Pulmonary artery endothelial cell (primary cell): ENCODE results near the gene PCDHGA5. TPM values are rescaled to one million over a fixed set of nuclear protein-coding genes. Genes with fewer than 3 reads are reported as not detected.
"Not testable (repeated sequence)": the region's sequence is repeated elsewhere in the genome, so short reads cannot be mapped to it uniquely, and the experiment has no call there.

Source experiments
- DNase-seq: peaks from one replicate; pipeline ENCODE4 v3.0.0-alpha.2; 2011; ENCODE audit warnings: low read depth, low spot score
- total RNA-seq: library from RNA; depleted of rRNA; stranded (reverse); fragments of >200 nt; gene quantifications from 2 replicates; pipeline ENCODE4 v1.2.3, GENCODE V29; 2014

PCDHGA5 gene
- total RNA-seq, result 0.35 and 0.40 TPM in 2 replicates

GRCh38 chr5:141363952-141364660 is at the start of gene PCDHGA5:
Gene PCDHGA5, plus strand, starts transcription at chr5:141364162. Its CDS starts 169 bp downstream, at chr5:141364331.
- no peak for DNase-seq

GRCh38 chr5:141316963-141317362 is 47.0 kb upstream of the PCDHGA5 start:
- DNase-seq, result not testable (repeated sequence)

GRCh38 chr5:141319202-141319601 is 44.8 kb upstream of the PCDHGA5 start:
- no peak for DNase-seq

- no peak for DNase-seq
These were observed 44.3 kb upstream of the PCDHGA5 start for GRCh38 chr5:141319699-141320098.

GRCh38 chr5:141320225-141321169 is 43.5 kb upstream of the PCDHGA5 start, which contains the start of gene TAF7:
Gene TAF7, minus strand, starts transcription at chr5:141320784. Its CDS starts 740 bp downstream, at chr5:141320044.
- DNase-seq, result peak; percentile 82

GRCh38 chr5:141322261-141322660 is 41.7 kb upstream of the PCDHGA5 start:
- DNase-seq, result no peak

- no peak for DNase-seq
These were observed 37.7 kb upstream of the PCDHGA5 start for GRCh38 chr5:141326088-141326854.

GRCh38 chr5:141328231-141328630 is 35.7 kb upstream of the PCDHGA5 start:
- no peak for DNase-seq

- DNase-seq, result no peak
These were observed 33.5 kb upstream of the PCDHGA5 start, which contains the start of gene PCDHGA1 for GRCh38 chr5:141330299-141331080. Gene PCDHGA1, plus strand, starts transcription at chr5:141330514.

GRCh38 chr5:141332571-141332970 is 31.4 kb upstream of the PCDHGA5 start:
- not testable (repeated sequence) for DNase-seq

GRCh38 chr5:141338538-141339306 is 25.2 kb upstream of the PCDHGA5 start, which contains the start of gene PCDHGA2:
Gene PCDHGA2, plus strand, starts transcription at chr5:141338760.
- no peak for DNase-seq

GRCh38 chr5:141340781-141341354 is 23.1 kb upstream of the PCDHGA5 start:
- DNase-seq, result not testable (repeated sequence)

- no peak for DNase-seq
These were observed 21.2 kb upstream of the PCDHGA5 start for GRCh38 chr5:141342773-141343172.

GRCh38 chr5:141343242-141343952 is 20.6 kb upstream of the PCDHGA5 start, which contains the start of gene PCDHGA3:
Gene PCDHGA3, plus strand, starts transcription at chr5:141343829. Its CDS starts 205 bp downstream, at chr5:141344034.
- DNase-seq, result no peak

- DNase-seq, result no peak
These were observed 20.0 kb upstream of the PCDHGA5 start for GRCh38 chr5:141343953-141344463.

- DNase-seq, result no peak
These were observed 18.6 kb upstream of the PCDHGA5 start for GRCh38 chr5:141345327-141345726.

- not testable (repeated sequence) for DNase-seq
These were observed 17.9 kb upstream of the PCDHGA5 start for GRCh38 chr5:141346017-141346416.

GRCh38 chr5:141349917-141350619 is 13.9 kb upstream of the PCDHGA5 start, which contains the start of gene PCDHGB1:
Gene PCDHGB1, plus strand, starts transcription at chr5:141350099. Its CDS starts 162 bp downstream, at chr5:141350261.
- no peak for DNase-seq
